Measurements from ENCODE around the gene CCDC102A. TPM values are rescaled to one million over a fixed set of nuclear protein-coding genes. Genes with fewer than 3 reads are reported as not detected.

Gene CCDC102A
- total RNA-seq = 10 to 100 TPM in 1 of 4 donors, 1 to 10 TPM in 3; 2.2 to 17.7 (median 3.7) TPM

DNA sequence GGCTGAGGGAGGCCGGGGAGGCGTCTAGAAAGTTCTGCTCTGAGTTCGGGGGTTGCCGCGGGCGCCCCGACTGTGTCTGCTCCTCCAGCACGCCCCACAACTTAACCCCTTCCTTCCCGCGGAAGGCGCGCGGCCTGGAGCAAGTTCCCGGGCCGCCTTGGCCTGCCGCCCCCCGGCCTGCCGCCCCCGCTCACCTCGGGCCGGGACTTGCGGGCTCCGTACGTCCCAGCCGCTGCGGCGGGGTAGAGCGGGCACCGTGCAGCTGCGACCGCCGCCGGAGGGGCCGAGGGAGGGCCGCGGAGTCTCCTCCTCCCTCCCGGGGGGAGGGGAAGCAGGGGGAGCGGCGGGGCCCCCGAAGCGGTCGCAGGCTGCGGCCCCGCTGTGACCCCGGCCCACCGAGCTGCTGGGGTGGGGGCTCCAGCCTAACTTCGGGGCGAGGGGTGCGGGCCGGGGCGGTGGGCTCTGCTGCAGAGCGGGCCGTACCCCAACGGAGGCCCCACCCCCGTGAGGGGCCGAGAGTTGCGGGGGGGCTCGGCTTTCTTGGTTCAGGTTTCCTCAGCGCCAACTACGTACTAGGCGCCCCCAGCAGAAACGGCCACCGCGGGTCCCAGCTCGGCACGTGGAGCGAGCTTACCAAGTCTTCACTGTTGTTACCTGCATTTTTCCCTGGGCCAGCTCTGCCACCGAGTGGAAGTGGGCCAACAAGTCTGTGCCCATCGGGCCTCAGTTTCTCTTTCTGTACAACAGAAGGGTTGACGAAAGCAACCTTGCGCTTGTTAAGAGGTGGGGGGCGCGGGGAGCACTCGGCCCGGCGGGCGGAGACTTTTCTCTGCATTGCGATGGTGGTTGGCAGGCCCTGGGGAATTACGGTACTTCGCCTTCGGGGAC is at the start of gene CCDC102A:
CCDC102A (minus strand) TSS at position 266 of the 888 bp plus-strand sequence. CDS start 7,394 bp downstream, outside the sequence.
- no peaks in the 10 kb centered on the region for H3K36me3 ChIP-seq
- peaks cover 12 to 39% (median 35%) of the 10 kb centered on the region in 4 donors for H3K4me1 ChIP-seq
- H3K9me3 ChIP-seq = no peaks in the 10 kb centered on the region
- peak within 1 kb of the TSS; percentile 80 to 95 (median 90) for H3K27ac ChIP-seq
- no peak for DNase-seq
- in situ Hi-C loops (cut with MboI; ENCODE audit: low pct_ligation_motif_present in 1 of 4, low pct_unique_long_range_greater_than_20kb in 1 of 4, low sequenced_read_pairs in 3 of 4) (no loop called here), intact Hi-C loops (cut with DNase I; ENCODE audit: low total_unique reads) (no loop called here)
- peak within 1 kb of the TSS; percentile 61 to 96 (median 74) for H3K4me3 ChIP-seq
- peaks cover 9% of the 10 kb centered on the region for H3K27me3 ChIP-seq
- 3% methylated on average over 26 of the region's 81 CpGs; no CpG with 5 or more reads in 1 of the 2 donors for WGBS, 2 donors (ENCODE audit: low coverage in 1 of 2)
- TF ChIP-seq EP300 (IDR thresholded peaks at IDR 0.05; ENCODE audit: low read depth) (no peak), POLR2A (IDR thresholded peaks at IDR 0.05) (no peak), POLR2AphosphoS5 (IDR thresholded peaks at IDR 0.05) (peak in 1 of 3 donors; percentile 6)
- TF ChIP-seq, protein P1, sequence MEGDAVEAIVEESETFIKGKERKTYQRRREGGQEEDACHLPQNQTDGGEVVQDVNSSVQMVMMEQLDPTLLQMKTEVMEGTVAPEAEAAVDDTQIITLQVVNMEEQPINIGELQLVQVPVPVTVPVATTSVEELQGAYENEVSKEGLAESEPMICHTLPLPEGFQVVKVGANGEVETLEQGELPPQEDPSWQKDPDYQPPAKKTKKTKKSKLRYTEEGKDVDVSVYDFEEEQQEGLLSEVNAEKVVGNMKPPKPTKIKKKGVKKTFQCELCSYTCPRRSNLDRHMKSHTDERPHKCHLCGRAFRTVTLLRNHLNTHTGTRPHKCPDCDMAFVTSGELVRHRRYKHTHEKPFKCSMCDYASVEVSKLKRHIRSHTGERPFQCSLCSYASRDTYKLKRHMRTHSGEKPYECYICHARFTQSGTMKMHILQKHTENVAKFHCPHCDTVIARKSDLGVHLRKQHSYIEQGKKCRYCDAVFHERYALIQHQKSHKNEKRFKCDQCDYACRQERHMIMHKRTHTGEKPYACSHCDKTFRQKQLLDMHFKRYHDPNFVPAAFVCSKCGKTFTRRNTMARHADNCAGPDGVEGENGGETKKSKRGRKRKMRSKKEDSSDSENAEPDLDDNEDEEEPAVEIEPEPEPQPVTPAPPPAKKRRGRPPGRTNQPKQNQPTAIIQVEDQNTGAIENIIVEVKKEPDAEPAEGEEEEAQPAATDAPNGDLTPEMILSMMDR (IDR thresholded peaks at IDR 0.05) = no peak

DNA sequence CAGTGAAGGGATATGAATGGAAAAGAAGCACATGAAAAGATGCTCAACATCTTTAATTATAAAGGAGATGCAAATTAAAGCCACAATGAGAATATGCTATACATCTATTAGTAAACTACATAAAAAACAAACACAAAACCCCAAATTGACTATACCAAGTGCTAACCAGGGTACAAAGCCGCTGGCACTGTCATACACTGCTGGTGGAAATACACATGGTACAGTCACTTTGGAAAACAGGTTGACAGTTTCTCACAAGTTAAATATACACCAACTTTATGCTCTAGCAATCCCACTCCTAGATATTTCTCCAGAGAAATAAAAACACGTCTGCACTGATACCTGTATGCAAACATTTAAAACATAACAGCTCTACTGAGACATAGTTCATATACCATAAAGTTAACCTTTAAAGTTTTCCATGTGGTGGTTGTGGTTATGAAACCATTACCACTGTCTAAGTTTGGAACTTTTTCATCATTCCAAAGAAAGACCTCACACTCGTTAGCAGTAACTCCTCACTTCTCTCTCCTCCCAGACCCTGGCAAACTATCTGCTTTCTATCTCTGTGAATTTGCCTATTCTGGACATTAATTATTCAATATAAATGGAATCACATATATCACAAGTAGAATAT is 48.8 kb upstream of the CCDC102A start:
- in situ Hi-C loops (cut with MboI; ENCODE audit: low pct_ligation_motif_present in 1 of 4, low pct_unique_long_range_greater_than_20kb in 1 of 4, low sequenced_read_pairs in 3 of 4) (no loop called here), intact Hi-C loops (cut with DNase I; ENCODE audit: low total_unique reads) (no loop called here)
- H3K4me3 ChIP-seq = no peak overlapping the region
- peaks cover 6% of the 10 kb centered on the region for H3K27me3 ChIP-seq
- H3K36me3 ChIP-seq = no peaks in the 10 kb centered on the region
- no peaks in the 10 kb centered on the region for H3K9me3 ChIP-seq
- DNase-seq = no peak
- WGBS, 2 donors (ENCODE audit: low coverage in 1 of 2) = 0 to 35% methylated on average over 2 to 3 of the region's 3 CpGs
- no peak overlapping the region for H3K27ac ChIP-seq
- TF ChIP-seq EP300 (IDR thresholded peaks at IDR 0.05; ENCODE audit: low read depth) (no peak), POLR2AphosphoS5 (IDR thresholded peaks at IDR 0.05) (no peak), POLR2A (IDR thresholded peaks at IDR 0.05) (no peak)
- TF ChIP-seq, protein P1 (IDR thresholded peaks at IDR 0.05) = no peak
- H3K4me1 ChIP-seq = no peaks in the 10 kb centered on the region

DNA sequence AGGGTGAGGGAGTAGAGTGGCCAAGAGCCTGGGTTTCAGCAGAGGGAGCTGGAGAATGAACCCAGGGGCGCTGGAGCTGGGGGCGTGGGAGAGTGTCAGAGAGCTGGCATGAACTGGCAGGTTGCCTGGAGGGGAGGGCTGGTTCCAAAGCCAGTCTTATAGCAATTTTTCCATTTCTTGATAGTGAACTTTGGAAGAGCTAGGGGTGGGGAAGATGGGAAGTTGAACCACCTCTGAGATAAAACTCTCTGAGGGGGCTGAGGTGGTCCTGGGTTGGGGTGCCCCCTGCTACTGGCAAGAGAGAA is 42.9 kb upstream of the CCDC102A start:
- Histone ChIP-seq H3K36me3 (no peaks in the 10 kb centered on the region), H3K27ac (no peak overlapping the region), H3K4me3 (no peak overlapping the region), H3K27me3 (no peaks in the 10 kb centered on the region), H3K9me3 (no peaks in the 10 kb centered on the region), H3K4me1 (peaks cover 0 to 4% (median 0%) of the 10 kb centered on the region in 4 donors)
- intact Hi-C loops (cut with DNase I; ENCODE audit: low total_unique reads) (loop anchor here (10.0 kb wide), 1 partner anchor 415 kb away; no protein-coding TSS in a partner anchor), in situ Hi-C loops (cut with MboI; ENCODE audit: low pct_ligation_motif_present in 1 of 4, low pct_unique_long_range_greater_than_20kb in 1 of 4, low sequenced_read_pairs in 3 of 4) (no loop called here)
- 63 to 76% methylated on average over 2 of the region's 2 CpGs for WGBS, 2 donors (ENCODE audit: low coverage in 1 of 2)
- DNase-seq = no peak
- TF ChIP-seq EP300 (IDR thresholded peaks at IDR 0.05; ENCODE audit: low read depth) (no peak), POLR2A (IDR thresholded peaks at IDR 0.05) (no peak)

DNA sequence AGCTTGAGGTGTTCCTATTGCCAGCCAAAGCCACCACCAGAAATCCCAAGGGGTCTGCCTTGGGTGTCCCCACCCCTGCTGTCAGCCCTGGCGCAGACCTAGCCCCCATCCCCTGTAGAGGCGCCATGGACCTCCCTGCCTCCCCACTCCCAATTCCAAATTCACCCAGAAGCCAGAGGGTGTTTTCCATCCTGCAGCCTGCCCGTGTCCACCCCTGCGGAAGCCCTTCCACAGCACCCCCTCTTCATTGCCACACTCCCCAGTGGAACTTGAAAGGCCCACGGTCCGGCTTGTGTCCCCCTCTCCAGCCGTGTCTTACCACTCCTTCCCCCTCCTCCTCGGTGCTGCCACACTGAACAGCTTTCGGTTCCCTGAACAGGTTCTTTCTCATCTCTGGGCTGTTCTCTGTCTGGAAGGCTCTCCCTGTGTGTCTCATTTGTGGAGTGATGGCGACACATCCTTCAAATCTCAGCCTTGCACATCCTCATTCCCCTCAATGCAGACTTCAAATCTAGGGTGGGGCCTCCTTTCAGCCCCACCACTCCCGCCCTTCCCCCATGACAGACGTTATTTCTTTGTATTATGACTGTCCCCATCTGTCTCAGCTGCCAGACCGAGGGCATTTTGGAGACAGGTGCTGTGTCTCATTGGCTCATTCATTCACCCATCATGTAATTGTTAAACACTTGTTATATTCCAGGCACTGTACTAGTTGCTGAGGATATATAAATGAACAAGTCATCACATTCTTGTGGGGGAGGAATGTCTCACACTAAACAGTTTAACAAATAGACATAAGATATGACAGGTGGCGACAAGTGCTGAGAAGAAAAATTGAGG is 42.4 kb upstream of the CCDC102A start:
- in situ Hi-C loops (cut with MboI; ENCODE audit: low pct_ligation_motif_present in 1 of 4, low pct_unique_long_range_greater_than_20kb in 1 of 4, low sequenced_read_pairs in 3 of 4) = no loop called here
- Histone ChIP-seq H3K4me1 (peaks cover 0 to 4% (median 0%) of the 10 kb centered on the region in 4 donors), H3K27me3 (no peaks in the 10 kb centered on the region), H3K4me3 (no peak overlapping the region), H3K9me3 (no peaks in the 10 kb centered on the region), H3K27ac (no peak overlapping the region), H3K36me3 (no peaks in the 10 kb centered on the region)
- WGBS, 2 donors (ENCODE audit: low coverage in 1 of 2) = 73 to 78% methylated on average over 12 to 14 of the region's 14 CpGs
- TF ChIP-seq, protein P1 (IDR thresholded peaks at IDR 0.05) = no peak
- TF ChIP-seq EP300 (IDR thresholded peaks at IDR 0.05; ENCODE audit: low read depth) (no peak), POLR2A (IDR thresholded peaks at IDR 0.05) (no peak), POLR2AphosphoS5 (IDR thresholded peaks at IDR 0.05) (no peak)
- intact Hi-C loops (cut with DNase I; ENCODE audit: low total_unique reads) = loop anchor here (10.0 kb wide), 1 partner anchor 416 kb away; no protein-coding TSS in a partner anchor
- DNase-seq = no peak
